Sigmoid colon (tissue), 4 donors: Measurements from ENCODE around the gene LDB2.
"Not testable (repeated sequence)": the region's sequence is repeated elsewhere in the genome, so short reads cannot be mapped to it uniquely, and the experiment has no call there.

ENCODE experiments used
- CTCF ChIP-seq, 4 experiments: fragments of 450-650 bp in 3 of 4; fragments of 200-600 bp in 1 of 4; IDR thresholded peaks; one replicate each; pipeline ENCODE4 v1.5.1; 2016 to 2019; ENCODE audit warnings: antibody characterized with exemption in 4 of 4, mild to moderate bottlenecking in 3 of 4, moderate library complexity in 2 of 4
- EP300 ChIP-seq, 4 donors: sonication (generic); formaldehyde crosslinking; IDR thresholded peaks; one replicate each; pipeline ENCODE4 v1.6.1; 2017; ENCODE audit warnings: antibody characterized with exemption in 4 of 4
- POLR2A ChIP-seq, 2 donors: fragments of 450-650 bp; IDR thresholded peaks; one replicate each; pipeline ENCODE4 v1.6.1; 2016; ENCODE audit warnings: antibody characterized with exemption in 2 of 2, mild to moderate bottlenecking in 2 of 2, moderate library complexity in 2 of 2

GRCh38 chr4:16918716-16919115 is 20.3 kb upstream of the LDB2 start:
- not testable (repeated sequence) for TF ChIP-seq CTCF, POLR2A, EP300 (IDR thresholded peaks at IDR 0.05)
